ENCODE results near the gene NAPG.

DNA sequence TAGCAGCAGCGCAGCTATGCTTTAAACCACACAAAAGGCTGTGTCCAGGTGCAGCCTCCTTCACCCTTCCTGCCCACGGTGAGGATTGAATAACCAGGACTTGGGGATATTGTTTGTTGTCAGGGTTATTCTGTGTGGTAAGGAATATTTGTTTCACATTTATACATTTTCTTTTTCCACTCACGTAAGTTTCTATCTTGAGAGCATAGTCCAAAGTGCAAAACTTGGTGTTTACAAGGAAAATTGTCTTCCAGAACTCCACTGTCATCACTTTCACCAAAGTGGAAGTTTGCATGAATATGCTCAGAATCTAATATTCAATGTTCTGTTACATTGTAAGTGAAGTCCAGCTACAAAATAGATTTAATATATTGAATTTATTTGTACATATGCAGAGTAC, 26.4 kb downstream of the NAPG start:
- TF ChIP-seq CTCF (IDR thresholded peaks at IDR 0.05) (no peak), POLR2A (IDR thresholded peaks at IDR 0.05) (no peak)
